Activated CD4-positive, alpha-beta memory T cell treated with anti-CD3 and anti-CD28 coated beads, Interleukin-2, amount 10 ng/mL, durations not matched to agents 7 days and 5 days (primary cell): ENCODE data around the gene CADPS2. TPM values are rescaled to one million over a fixed set of nuclear protein-coding genes. Genes with fewer than 3 reads are reported as not detected.

Experiments
- CTCF ChIA-PET: fragments of 350-600 bp; sonication (Branson Sonifier 250); formaldehyde crosslinking; loops from one replicate; lab custom pipeline; 2021; ENCODE audit warnings: antibody characterized with exemption, inconsistent platforms; lab: Charles Lee
- POLR2A ChIA-PET: fragments of 350-600 bp; sonication (Branson Sonifier 250); formaldehyde crosslinking; loops from one replicate; lab custom pipeline; 2021; ENCODE audit warnings: antibody characterized with exemption; lab: Charles Lee
- DNase-seq: peaks from one replicate; pipeline ENCODE4 v3.0.0-alpha.2; 2020
- H3K27ac Mint-ChIP-seq: one replicate; pipeline ENCODE4 v1.8.0; 2021; ENCODE audit warnings: mild to moderate bottlenecking, mixed read lengths
- H3K27me3 Mint-ChIP-seq: one replicate; pipeline ENCODE4 v1.8.0; 2021; ENCODE audit warnings: mixed read lengths
- H3K36me3 Mint-ChIP-seq: one replicate; pipeline ENCODE4 v1.8.0; 2021; ENCODE audit warnings: low read depth, mixed read lengths
- H3K4me1 Mint-ChIP-seq: one replicate; pipeline ENCODE4 v1.8.0; 2021; ENCODE audit warnings: mixed read lengths
- H3K4me3 Mint-ChIP-seq: one replicate; pipeline ENCODE4 v1.8.0; 2021; ENCODE audit warnings: mild to moderate bottlenecking, mixed read lengths
- H3K9me3 Mint-ChIP-seq: one replicate; pipeline ENCODE4 v1.8.0; 2021; ENCODE audit warnings: mixed read lengths
- total RNA-seq, 2 experiments: library from RNA; stranded (reverse); gene quantifications; one replicate each; pipeline ENCODE4 v1.2.3, GENCODE V29; 2021

Gene CADPS2
- total RNA-seq, 2 experiments from 2014 or later, result not detected

GRCh38 chr7:122561326-122561725 lies 324.9 kb downstream of the CADPS2 start:
- DNase-seq, result no peak
- H3K27ac Mint-ChIP-seq, result no peak overlapping the region
- H3K27me3 Mint-ChIP-seq, result no peaks in the 10 kb centered on the region
- no peaks in the 10 kb centered on the region for H3K4me1 Mint-ChIP-seq
- no peaks in the 10 kb centered on the region for H3K36me3 Mint-ChIP-seq
- POLR2A ChIA-PET, result no interaction called here
- H3K9me3 Mint-ChIP-seq, result peaks cover 2% of the 10 kb centered on the region
- no peak overlapping the region for H3K4me3 Mint-ChIP-seq
- CTCF ChIA-PET, result no interaction called here

- POLR2A ChIA-PET, result no interaction called here
- no peaks in the 10 kb centered on the region for H3K4me1 Mint-ChIP-seq
- no peaks in the 10 kb centered on the region for H3K27me3 Mint-ChIP-seq
- no peak overlapping the region for H3K27ac Mint-ChIP-seq
- peaks cover 2% of the 10 kb centered on the region for H3K9me3 Mint-ChIP-seq
- H3K4me3 Mint-ChIP-seq, result no peak overlapping the region
- CTCF ChIA-PET, result interaction anchor here (0.6 kb wide), 1 partner anchor 24 kb away, joined by 3 read pairs; no protein-coding TSS in a partner anchor
- DNase-seq, result no peak
- H3K36me3 Mint-ChIP-seq, result no peaks in the 10 kb centered on the region
Observed at GRCh38 chr7:122556873-122557542, 329.3 kb downstream of the CADPS2 start.

GRCh38 chr7:122556219-122556618 lies 330.0 kb downstream of the CADPS2 start:
- H3K9me3 Mint-ChIP-seq, result peaks cover 2% of the 10 kb centered on the region

GRCh38 chr7:122553761-122554160 lies 332.5 kb downstream of the CADPS2 start:
- no peak overlapping the region for H3K4me3 Mint-ChIP-seq
- ChIA-PET POLR2A (no interaction called here), CTCF (no interaction called here)
- H3K4me1 Mint-ChIP-seq, result no peaks in the 10 kb centered on the region
- no peaks in the 10 kb centered on the region for H3K27me3 Mint-ChIP-seq
- no peaks in the 10 kb centered on the region for H3K9me3 Mint-ChIP-seq
- no peak overlapping the region for H3K27ac Mint-ChIP-seq
- no peaks in the 10 kb centered on the region for H3K36me3 Mint-ChIP-seq
- DNase-seq, result no peak

More at GRCh38 chr7:122556219-122556618, 330.0 kb downstream of the CADPS2 start:
- Mint-ChIP-seq H3K4me3 (no peak overlapping the region), H3K4me1 (no peaks in the 10 kb centered on the region), H3K27me3 (no peaks in the 10 kb centered on the region), H3K36me3 (no peaks in the 10 kb centered on the region), H3K27ac (no peak overlapping the region)
- DNase-seq, result no peak
- POLR2A ChIA-PET, result no interaction called here
- CTCF ChIA-PET, result no interaction called here

- Mint-ChIP-seq H3K27me3 (no peaks in the 10 kb centered on the region), H3K36me3 (no peaks in the 10 kb centered on the region), H3K4me1 (no peaks in the 10 kb centered on the region), H3K4me3 (no peak overlapping the region), H3K9me3 (no peaks in the 10 kb centered on the region), H3K27ac (no peak overlapping the region)
- ChIA-PET CTCF (no interaction called here), POLR2A (no interaction called here)
- no peak for DNase-seq
Observed at GRCh38 chr7:122552769-122553168, 333.5 kb downstream of the CADPS2 start.

- Mint-ChIP-seq H3K9me3 (no peaks in the 10 kb centered on the region), H3K4me3 (no peak overlapping the region), H3K27me3 (no peaks in the 10 kb centered on the region), H3K4me1 (no peaks in the 10 kb centered on the region), H3K36me3 (no peaks in the 10 kb centered on the region), H3K27ac (no peak overlapping the region)
- ChIA-PET POLR2A (no interaction called here), CTCF (no interaction called here)
- no peak for DNase-seq
Observed at GRCh38 chr7:122550545-122550944, 335.7 kb downstream of the CADPS2 start.

- ChIA-PET CTCF (no interaction called here), POLR2A (no interaction called here)
- DNase-seq, result no peak
- Mint-ChIP-seq H3K27ac (no peak overlapping the region), H3K36me3 (no peaks in the 10 kb centered on the region), H3K4me3 (no peak overlapping the region), H3K27me3 (no peaks in the 10 kb centered on the region), H3K4me1 (no peaks in the 10 kb centered on the region), H3K9me3 (no peaks in the 10 kb centered on the region)
Observed at GRCh38 chr7:122549578-122549977, 336.7 kb downstream of the CADPS2 start.

- Mint-ChIP-seq H3K27me3 (no peaks in the 10 kb centered on the region), H3K27ac (no peak overlapping the region), H3K4me1 (no peaks in the 10 kb centered on the region), H3K4me3 (no peak overlapping the region), H3K36me3 (no peaks in the 10 kb centered on the region), H3K9me3 (no peaks in the 10 kb centered on the region)
- no peak for DNase-seq
- ChIA-PET POLR2A (no interaction called here), CTCF (no interaction called here)
Observed at GRCh38 chr7:122546496-122546895, 339.8 kb downstream of the CADPS2 start.

- CTCF ChIA-PET, result no interaction called here
Observed at GRCh38 chr7:122544463-122544862, 341.8 kb downstream of the CADPS2 start.

GRCh38 chr7:122543891-122544290 lies 342.4 kb downstream of the CADPS2 start:
- ChIA-PET POLR2A (no interaction called here), CTCF (no interaction called here)
- Mint-ChIP-seq H3K4me3 (no peak overlapping the region), H3K9me3 (no peaks in the 10 kb centered on the region), H3K27me3 (no peaks in the 10 kb centered on the region), H3K4me1 (no peaks in the 10 kb centered on the region), H3K27ac (no peak overlapping the region), H3K36me3 (no peaks in the 10 kb centered on the region)
- DNase-seq, result no peak

More at GRCh38 chr7:122544463-122544862, 341.8 kb downstream of the CADPS2 start:
- H3K4me1 Mint-ChIP-seq, result no peaks in the 10 kb centered on the region
- no peak for DNase-seq
- no peaks in the 10 kb centered on the region for H3K27me3 Mint-ChIP-seq
- POLR2A ChIA-PET, result no interaction called here
- H3K9me3 Mint-ChIP-seq, result no peaks in the 10 kb centered on the region
- no peak overlapping the region for H3K27ac Mint-ChIP-seq
- H3K36me3 Mint-ChIP-seq, result no peaks in the 10 kb centered on the region
- no peak overlapping the region for H3K4me3 Mint-ChIP-seq

- DNase-seq, result no peak
- Mint-ChIP-seq H3K27me3 (no peaks in the 10 kb centered on the region), H3K4me3 (no peak overlapping the region), H3K27ac (no peak overlapping the region), H3K9me3 (no peaks in the 10 kb centered on the region), H3K4me1 (no peaks in the 10 kb centered on the region), H3K36me3 (no peaks in the 10 kb centered on the region)
- CTCF ChIA-PET, result no interaction called here
- POLR2A ChIA-PET, result no interaction called here
Observed at GRCh38 chr7:122543166-122543565, 343.1 kb downstream of the CADPS2 start.

GRCh38 chr7:122535086-122535485 lies 351.2 kb downstream of the CADPS2 start:
- CTCF ChIA-PET, result no interaction called here
- no peaks in the 10 kb centered on the region for H3K4me1 Mint-ChIP-seq
- H3K27ac Mint-ChIP-seq, result no peak overlapping the region
- DNase-seq, result no peak
- no peaks in the 10 kb centered on the region for H3K9me3 Mint-ChIP-seq
- no peak overlapping the region for H3K4me3 Mint-ChIP-seq
- no peaks in the 10 kb centered on the region for H3K36me3 Mint-ChIP-seq
- POLR2A ChIA-PET, result no interaction called here
- no peaks in the 10 kb centered on the region for H3K27me3 Mint-ChIP-seq

GRCh38 chr7:122532406-122533269 lies 353.6 kb downstream of the CADPS2 start:
- Mint-ChIP-seq H3K4me1 (no peaks in the 10 kb centered on the region), H3K27me3 (no peaks in the 10 kb centered on the region), H3K4me3 (no peak overlapping the region), H3K9me3 (no peaks in the 10 kb centered on the region), H3K27ac (no peak overlapping the region), H3K36me3 (no peaks in the 10 kb centered on the region)
- ChIA-PET CTCF (interaction anchor here (0.6 to 1.7 kb wide), 5 partner anchors 10 to 439 kb away, joined by 3 to 4 read pairs (median 3); no protein-coding TSS in a partner anchor), POLR2A (interaction anchor here (0.5 kb wide), 1 partner anchor 53 kb away, joined by 3 read pairs; no protein-coding TSS in a partner anchor)
- no peak for DNase-seq
